ENCODE data around the gene TNNT1. TPM values are rescaled to one million over a fixed set of nuclear protein-coding genes. Genes with fewer than 3 reads are reported as not detected.
"Not testable (repeated sequence)": the region's sequence is repeated elsewhere in the genome, so short reads cannot be mapped to it uniquely, and the experiment has no call there.

TNNT1 gene
- polyA plus RNA-seq, 1 donor from 2014 or later, result not detected

DNA sequence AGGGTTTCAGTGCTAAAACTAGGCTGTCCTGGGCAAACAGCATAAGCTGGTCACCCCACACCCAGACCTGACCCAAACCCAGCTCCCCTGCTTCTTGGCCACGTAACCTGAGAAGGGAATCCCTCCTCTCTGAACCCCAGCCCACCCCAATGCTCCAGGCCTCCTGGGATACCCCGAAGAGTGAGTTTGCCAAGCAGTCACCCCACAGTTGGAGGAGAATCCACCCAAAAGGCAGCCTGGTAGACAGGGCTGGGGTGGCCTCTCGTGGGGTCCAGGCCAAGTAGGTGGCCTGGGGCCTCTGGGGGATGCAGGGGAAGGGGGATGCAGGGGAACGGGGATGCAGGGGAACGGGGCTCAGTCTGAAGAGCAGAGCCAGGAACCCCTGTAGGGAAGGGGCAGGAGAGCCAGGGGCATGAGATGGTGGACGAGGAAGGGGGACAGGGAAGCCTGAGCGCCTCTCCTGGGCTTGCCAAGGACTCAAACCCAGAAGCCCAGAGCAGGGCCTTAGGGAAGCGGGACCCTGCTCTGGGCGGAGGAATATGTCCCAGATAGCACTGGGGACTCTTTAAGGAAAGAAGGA lies 34.4 kb downstream of the TNNT1 start:
- Mint-ChIP-seq H3K4me1 (peaks cover 23 to 28% (median 27%) of the 10 kb centered on the region in 3 donors), H3K4me3 (peak overlapping the region in 3 of 4 donors; percentile 51 to 96 (median 79)), H3K27me3 (no peaks in the 10 kb centered on the region), H3K36me3 (no peaks in the 10 kb centered on the region), H3K27ac (peak overlapping the region in 1 of 3 donors; percentile 89), H3K9me3 (peaks cover 0 to 2% (median 0%) of the 10 kb centered on the region in 3 donors)

DNA sequence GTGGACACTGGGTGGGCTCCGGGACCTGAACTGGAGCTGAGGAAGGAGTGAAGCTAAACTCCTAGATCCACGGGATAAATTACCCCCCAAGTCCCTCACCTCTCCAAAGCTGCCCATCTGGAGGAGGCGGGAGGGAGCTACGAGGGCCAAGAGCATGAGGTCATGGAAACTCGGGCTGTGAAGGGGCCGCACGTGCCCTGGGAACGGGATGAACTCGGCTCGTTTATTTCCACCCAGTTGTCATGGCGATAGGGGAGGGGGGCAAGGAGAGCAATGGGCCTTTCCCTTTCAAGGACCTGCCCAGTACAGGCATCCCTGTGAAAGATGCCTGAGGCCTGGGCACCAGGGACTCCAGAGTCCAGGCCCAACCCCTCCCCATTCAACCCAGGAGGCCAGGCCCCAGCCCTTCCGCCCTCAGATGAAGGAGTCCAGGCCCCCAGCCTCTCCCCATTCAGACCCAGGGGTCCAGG lies 35.4 kb downstream of the TNNT1 start:
- Mint-ChIP-seq H3K36me3 (peaks cover 6% of the 10 kb centered on the region), H3K4me3 (peak overlapping the region in 2 of 4 donors; percentile 48 to 66), H3K27me3 (no peaks in the 10 kb centered on the region), H3K9me3 (peaks cover 0 to 2% (median 0%) of the 10 kb centered on the region in 3 donors), H3K27ac (peak overlapping the region in 1 of 3 donors; percentile 84), H3K4me1 (peaks cover 23 to 27% (median 26%) of the 10 kb centered on the region in 3 donors)

DNA sequence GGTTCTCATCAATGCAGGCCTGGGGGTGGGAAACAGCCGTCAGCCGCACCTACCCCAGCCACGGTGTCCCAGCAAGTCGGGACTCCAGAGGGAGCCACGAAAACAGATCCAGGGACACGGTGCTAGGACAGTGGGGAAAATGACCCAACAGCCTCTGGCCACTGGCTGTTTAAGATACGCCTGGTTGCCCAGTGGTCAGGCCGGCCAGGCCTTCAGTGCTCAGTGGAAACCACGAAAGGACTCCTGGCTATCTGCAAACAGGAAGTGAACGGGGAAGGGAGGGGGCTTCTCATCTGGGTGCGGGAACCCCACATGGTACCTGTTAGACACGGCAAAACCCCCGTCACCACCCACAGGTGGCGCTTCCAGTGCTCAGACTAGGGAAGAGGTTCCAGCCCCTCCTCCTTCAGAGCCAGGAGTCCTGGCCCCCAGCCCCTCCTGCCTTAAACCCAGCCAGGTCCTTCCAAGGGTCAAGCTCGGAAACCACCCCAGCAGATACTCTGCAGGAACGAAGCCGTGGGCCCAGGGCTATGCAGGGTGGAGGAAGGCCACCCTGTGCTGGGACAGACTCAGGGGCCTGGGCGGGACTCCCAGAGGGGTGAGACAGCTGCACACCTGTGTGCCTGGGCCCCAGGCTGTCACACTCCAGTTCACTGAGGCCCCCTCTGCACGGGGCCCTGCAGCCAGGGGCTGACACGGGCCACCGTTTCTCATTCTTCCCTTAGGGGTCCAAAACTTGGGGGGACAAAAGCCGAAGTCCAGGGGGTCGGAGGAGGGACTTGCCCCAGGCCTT lies 36.0 kb downstream of the TNNT1 start:
- Mint-ChIP-seq H3K4me1 (peaks cover 19 to 27% (median 26%) of the 10 kb centered on the region in 3 donors), H3K27me3 (no peaks in the 10 kb centered on the region), H3K36me3 (peaks cover 10% of the 10 kb centered on the region), H3K27ac (peak overlapping the region in 1 of 3 donors; percentile 46), H3K9me3 (peaks cover 0 to 2% (median 0%) of the 10 kb centered on the region in 3 donors), H3K4me3 (peak overlapping the region in 2 of 4 donors; percentile 48 to 66)

DNA sequence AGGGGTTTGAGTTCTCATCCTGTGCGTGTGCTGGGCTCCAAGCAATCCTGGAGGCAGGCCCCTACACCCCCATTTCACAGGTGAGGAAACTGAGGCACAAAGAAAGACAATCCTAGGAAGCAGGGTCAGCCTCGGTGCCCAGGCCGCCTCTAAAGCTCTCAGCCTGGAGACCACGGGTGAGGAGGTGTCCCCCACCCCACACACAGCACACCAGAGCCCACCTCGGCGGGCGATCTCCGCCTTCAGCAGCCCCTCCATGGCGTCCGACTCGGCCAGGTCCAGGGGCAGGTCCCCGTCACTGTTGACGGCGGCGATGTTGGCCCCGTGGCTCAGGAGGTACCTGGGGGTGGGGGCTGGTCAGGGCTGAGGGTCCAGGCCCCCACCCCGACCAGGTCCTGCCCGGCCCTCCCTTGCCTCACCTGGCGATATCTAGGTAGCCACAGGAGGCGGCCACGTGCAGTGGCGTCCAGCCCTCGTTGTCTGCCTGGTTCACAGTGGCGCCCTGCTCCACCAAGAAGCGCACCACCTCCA lies 36.7 kb downstream of the TNNT1 start:
- peaks cover 13 to 24% (median 23%) of the 10 kb centered on the region in 3 donors for H3K4me1 Mint-ChIP-seq
- no peak overlapping the region for H3K27ac Mint-ChIP-seq
- no peak overlapping the region for H3K4me3 Mint-ChIP-seq
- H3K36me3 Mint-ChIP-seq, result peaks cover 10% of the 10 kb centered on the region
- H3K27me3 Mint-ChIP-seq, result no peaks in the 10 kb centered on the region
- peaks cover 0 to 2% (median 0%) of the 10 kb centered on the region in 3 donors for H3K9me3 Mint-ChIP-seq

DNA sequence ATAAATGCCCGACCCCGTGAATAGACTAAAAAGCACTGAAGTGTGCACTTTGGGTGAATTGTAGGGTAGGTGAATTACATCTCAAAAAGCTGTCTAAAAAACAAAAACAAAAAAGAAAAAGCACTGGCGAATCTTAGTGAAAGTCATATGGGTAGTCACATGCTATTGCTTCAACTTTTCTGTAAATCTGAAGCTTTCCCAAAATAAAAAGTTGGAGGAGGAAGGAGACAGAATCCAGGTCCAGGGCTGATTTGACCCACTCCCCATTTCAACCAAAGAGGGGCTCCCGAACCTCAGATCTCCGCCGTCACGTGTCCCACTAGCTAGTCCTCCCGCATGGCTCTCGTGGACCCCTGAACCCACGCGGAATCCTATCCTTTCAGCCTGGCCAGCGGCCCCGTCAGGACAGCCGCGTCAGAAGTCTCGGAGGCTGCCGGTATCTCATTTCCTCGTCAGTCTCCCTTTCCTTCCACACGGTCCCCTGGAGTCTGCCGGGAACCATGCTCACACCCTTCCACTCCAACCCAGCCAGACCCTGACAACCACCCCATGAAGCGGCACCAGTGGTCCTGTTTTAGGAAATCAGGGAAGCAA lies 37.7 kb downstream of the TNNT1 start:
- peaks cover 12% of the 10 kb centered on the region for H3K36me3 Mint-ChIP-seq
- H3K9me3 Mint-ChIP-seq, result no peaks in the 10 kb centered on the region
- peaks cover 12 to 21% (median 20%) of the 10 kb centered on the region in 3 donors for H3K4me1 Mint-ChIP-seq
- H3K4me3 Mint-ChIP-seq, result peak overlapping the region in 1 of 4 donors; percentile 18
- no peak overlapping the region for H3K27ac Mint-ChIP-seq
- no peaks in the 10 kb centered on the region for H3K27me3 Mint-ChIP-seq

DNA sequence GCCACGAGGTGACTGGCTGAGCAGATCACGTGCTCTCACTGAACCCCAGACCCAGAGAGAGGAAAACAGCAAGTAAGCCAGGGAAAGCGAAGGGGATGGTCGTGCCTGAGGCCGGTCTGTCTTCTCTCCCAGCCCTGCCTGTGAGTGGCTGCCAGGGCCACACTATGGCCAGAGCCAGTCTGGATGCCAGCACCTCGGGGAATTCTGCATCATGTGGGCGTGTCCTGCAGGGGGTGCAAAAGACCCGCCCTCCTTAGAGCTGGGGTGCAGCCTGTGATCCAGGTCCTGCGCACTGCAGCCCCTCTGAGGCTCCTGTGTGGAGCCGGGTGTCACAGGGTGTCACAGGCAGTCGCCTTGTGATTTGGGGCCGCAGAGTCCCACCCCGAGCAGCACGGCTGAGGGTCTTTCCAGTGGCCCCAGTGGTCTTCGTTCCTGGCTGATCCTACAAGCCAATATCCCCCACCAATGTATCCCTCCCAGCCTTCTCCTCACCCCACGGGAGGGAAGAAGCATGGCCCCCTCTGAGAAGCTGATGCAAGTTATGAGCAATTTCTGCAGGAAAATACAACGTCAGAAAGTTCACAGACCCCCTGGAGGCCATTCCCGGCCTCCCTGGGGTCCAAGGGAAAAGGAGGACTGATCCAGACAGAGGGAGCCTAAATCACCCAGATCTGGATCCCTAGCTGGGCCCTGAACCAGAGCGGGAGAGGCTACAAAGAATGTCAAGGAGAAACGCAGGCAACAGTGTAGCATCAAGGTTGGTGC lies 39.3 kb downstream of the TNNT1 start:
- peak overlapping the region in 1 of 3 donors; percentile 56 for H3K27ac Mint-ChIP-seq

DNA sequence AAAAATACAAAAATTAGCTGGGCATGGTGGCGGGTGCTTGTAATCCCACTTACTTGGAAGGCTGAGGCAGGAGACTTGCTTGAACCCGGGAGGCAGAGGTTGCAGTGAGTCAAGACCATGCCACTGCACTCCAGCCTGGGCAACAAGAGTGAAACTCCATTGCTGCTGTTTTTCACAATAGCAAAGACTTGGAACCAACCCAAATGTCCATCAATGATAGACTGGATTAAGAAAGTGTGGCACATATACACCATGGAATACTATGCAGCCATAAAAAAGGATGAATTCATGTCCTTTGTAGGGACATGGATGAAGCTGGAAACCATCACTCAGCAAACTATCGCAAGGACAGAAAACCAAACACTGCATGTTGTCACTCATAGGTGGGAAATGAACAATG lies 41.8 kb downstream of the TNNT1 start:
- H3K36me3 Mint-ChIP-seq, result peaks cover 17% of the 10 kb centered on the region
- H3K27me3 Mint-ChIP-seq, H3K4me1 Mint-ChIP-seq, H3K9me3 Mint-ChIP-seq, H3K4me3 Mint-ChIP-seq, H3K27ac Mint-ChIP-seq: not testable (repeated sequence)

More for the DNA sequence above, 39.3 kb downstream of the TNNT1 start:
- H3K4me1 Mint-ChIP-seq, result peaks cover 0 to 8% (median 8%) of the 10 kb centered on the region in 3 donors
- H3K36me3 Mint-ChIP-seq, result peaks cover 12% of the 10 kb centered on the region
- no peaks in the 10 kb centered on the region for H3K27me3 Mint-ChIP-seq
- no peak overlapping the region for H3K4me3 Mint-ChIP-seq
- H3K9me3 Mint-ChIP-seq, result no peaks in the 10 kb centered on the region

DNA sequence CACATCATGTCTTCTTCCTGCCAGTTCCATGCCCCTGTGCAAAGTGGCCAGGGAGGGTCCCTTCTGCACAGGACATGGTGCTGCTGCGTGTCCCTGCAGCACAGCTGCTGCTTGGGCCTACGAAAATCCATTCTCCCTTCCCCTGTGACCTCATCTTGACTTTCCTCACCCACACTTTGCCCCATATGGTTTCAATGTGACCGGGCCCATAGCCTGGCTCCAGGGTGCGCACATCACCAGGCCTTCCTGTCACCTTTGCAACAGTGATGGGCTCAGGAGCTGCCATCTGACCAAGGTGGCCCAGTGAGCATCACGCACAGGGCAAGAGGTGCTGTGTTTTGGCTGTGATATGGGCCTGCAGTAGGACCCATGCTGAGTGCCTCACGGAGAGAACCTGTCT lies 42.4 kb downstream of the TNNT1 start:
- peaks cover 0 to 1% (median 0%) of the 10 kb centered on the region in 3 donors for H3K9me3 Mint-ChIP-seq

DNA sequence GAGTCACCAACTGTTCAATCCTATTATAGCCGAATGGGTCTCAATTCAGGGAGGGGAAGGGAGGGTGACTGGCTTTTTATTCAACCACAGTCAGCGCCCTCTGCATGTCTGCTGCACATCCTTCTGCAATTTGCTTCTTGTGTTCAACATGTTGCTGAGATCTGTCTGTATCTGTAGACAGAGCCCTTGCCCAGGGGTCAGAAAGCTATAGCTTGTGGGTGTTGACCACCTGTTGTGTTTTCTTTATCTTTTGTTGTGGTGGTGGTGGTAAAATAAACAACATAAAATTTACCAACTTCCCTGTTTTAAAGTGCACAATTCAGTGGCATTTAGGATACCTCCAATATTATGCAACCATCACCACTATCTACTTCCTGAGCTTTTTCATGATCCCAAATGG lies 43.8 kb downstream of the TNNT1 start:
- Mint-ChIP-seq H3K9me3 (peaks cover 0 to 1% (median 0%) of the 10 kb centered on the region in 3 donors), H3K4me1 (peaks cover 0 to 3% (median 1%) of the 10 kb centered on the region in 3 donors), H3K27me3 (peaks cover 2% of the 10 kb centered on the region), H3K4me3 (no peak overlapping the region), H3K36me3 (peaks cover 18% of the 10 kb centered on the region), H3K27ac (no peak overlapping the region)

More for the DNA sequence above, 42.4 kb downstream of the TNNT1 start:
- Mint-ChIP-seq H3K4me3 (no peak overlapping the region), H3K36me3 (peaks cover 17% of the 10 kb centered on the region), H3K27me3 (peaks cover 2% of the 10 kb centered on the region), H3K4me1 (peaks cover 0 to 4% (median 1%) of the 10 kb centered on the region in 3 donors), H3K27ac (no peak overlapping the region)

DNA sequence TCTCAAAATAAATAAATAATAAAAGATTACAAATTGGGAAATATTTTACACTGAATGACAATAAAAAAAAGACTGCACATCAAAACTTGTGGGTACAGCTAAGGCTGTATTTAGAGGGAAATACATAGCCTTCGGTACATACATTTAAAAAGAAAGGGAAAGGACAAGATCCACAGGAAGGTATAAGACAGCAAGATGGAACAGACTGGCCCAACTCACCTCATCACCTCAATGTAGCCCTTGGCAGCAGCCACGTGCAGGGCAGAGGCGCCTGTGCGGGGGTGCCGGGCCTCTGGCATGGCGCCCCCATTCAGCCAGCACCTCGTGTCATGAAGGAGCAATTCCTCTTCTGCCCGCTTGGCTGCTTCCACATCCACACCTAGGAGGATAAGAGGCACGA lies 45.8 kb downstream of the TNNT1 start:
- peaks cover 0 to 1% (median 0%) of the 10 kb centered on the region in 3 donors for H3K9me3 Mint-ChIP-seq
- no peak overlapping the region for H3K27ac Mint-ChIP-seq
- peaks cover 12% of the 10 kb centered on the region for H3K36me3 Mint-ChIP-seq
- peaks cover 2% of the 10 kb centered on the region for H3K27me3 Mint-ChIP-seq
- H3K4me1 Mint-ChIP-seq, result no peaks in the 10 kb centered on the region
- no peak overlapping the region for H3K4me3 Mint-ChIP-seq

DNA sequence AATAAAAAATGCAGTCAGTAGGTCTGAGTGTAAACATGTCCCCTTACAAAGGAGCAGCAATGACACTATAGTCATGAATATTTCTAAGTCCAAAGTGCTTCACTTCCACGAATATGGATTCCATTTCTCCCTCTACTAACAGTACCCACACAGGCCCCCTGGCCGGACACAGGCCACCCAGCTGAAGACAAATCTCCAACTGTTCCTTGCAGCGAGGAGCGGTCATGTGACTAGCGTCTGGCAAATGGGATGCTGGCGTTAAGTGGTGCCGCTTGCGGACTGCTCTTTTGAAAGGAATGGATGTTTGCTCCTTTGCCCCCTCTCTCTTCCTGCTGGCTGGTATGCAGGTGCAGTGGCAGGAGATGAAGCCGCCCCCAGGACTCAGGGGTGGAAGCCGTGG lies 47.7 kb downstream of the TNNT1 start:
- Mint-ChIP-seq H3K4me1 (no peaks in the 10 kb centered on the region), H3K27ac (no peak overlapping the region), H3K36me3 (peaks cover 9% of the 10 kb centered on the region), H3K4me3 (no peak overlapping the region), H3K27me3 (peaks cover 2% of the 10 kb centered on the region), H3K9me3 (peaks cover 0 to 1% (median 0%) of the 10 kb centered on the region in 3 donors)

DNA sequence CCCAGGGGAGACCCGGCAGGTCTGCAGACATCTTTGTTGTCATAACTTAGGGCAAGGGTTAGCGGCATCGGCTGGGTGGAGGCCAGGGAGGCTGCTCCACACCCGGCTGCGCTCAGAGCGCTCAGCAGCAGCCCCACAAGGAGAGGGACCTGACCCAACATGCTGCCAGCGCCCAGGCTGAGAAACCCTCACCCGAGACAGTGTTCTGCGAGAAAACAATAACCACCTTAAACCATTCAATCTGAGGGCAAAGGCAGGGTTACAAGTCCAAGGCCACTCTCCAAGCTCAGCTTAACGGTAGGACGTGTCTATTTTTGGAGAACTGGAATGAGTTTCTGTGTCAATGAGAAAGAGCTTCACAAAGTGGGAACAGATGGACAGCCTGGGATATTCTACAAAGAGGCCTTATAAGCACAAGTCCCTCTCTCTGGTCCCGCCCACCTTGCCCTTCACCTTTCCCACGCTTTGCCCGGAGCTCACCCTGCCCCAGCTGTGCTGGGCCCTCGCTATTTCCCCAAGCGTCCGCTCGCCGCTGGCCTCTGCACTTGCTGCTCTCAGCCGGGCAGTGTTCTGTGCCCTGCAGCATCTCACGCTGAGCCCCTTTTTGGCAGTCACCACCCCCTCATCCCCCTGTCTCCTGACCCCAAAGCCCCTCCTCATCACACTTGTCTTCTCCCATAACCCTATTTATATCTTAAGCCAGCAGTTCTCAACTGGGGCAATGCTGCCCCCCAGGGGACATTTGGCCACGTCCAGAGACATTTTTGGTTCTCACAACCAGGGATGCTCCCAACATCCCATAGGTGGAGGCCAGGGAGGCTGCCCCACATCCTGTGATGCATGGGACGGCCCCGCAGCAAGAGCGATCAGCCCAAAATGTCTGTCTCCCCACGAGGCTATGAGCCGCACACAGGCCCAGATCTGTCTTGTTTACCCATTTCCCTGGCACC lies 49.2 kb downstream of the TNNT1 start:
- H3K4me1 Mint-ChIP-seq, result no peaks in the 10 kb centered on the region
- H3K9me3 Mint-ChIP-seq, result peaks cover 0 to 1% (median 0%) of the 10 kb centered on the region in 3 donors
- peaks cover 9% of the 10 kb centered on the region for H3K36me3 Mint-ChIP-seq
- peaks cover 2% of the 10 kb centered on the region for H3K27me3 Mint-ChIP-seq
- no peak overlapping the region for H3K4me3 Mint-ChIP-seq
- no peak overlapping the region for H3K27ac Mint-ChIP-seq

DNA sequence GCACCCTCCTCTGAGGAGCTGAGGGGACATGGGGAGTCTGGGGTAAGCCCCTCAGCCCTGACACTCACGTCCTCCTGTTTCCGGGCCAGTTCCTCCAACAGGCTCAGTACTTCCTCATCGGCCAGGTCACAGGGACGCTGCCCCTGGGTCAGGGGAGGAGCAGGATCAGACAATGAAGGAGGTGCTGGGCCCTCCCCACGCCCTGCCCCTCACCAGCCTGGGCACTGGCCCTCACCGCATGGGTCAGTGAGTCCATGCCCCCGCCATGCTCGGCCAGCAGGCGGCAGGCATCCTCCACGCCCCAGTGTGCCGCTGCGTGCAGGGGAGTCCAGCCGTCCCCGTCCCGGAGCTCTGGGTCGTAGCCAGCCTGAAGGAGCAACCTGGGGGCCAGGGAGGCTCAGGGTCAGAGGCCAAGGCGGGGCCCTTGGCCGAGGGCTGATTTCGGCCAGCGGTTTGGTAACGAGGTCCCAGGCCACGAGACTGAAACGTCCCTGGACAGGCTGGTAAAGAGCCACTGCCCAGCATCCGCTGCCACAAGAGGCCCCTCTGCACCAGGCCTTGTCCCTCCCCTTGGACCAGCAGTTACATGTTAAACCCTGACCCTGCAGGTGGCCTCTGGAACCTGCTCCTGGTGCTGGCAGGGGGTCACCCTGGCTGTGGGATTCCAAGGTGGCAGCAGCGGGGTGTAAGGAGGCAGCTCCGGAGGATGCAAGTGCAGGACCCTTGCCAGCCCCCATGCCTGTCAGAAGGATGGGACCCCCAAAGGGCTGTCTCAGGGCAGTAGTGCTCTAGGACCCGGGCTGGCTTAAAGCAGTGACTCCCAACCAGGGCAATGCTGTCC lies 50.1 kb downstream of the TNNT1 start:
- Mint-ChIP-seq H3K36me3 (peaks cover 9% of the 10 kb centered on the region), H3K27me3 (peaks cover 2% of the 10 kb centered on the region), H3K9me3 (peaks cover 0 to 1% (median 0%) of the 10 kb centered on the region in 3 donors), H3K4me1 (no peaks in the 10 kb centered on the region), H3K4me3 (no peak overlapping the region), H3K27ac (no peak overlapping the region)

Measured in IgD-negative memory B cell (primary cell).